ENCODE results near the gene UGT1A9. TPM values are rescaled to one million over a fixed set of nuclear protein-coding genes. Genes with fewer than 3 reads are reported as not detected.

Gene UGT1A9
- total and polyA plus RNA-seq, 8 donors: 0.73 to 7.0 (median 3.9) TPM; not detected in 5

GRCh38 chr2:233802132-233802815 is 130.6 kb downstream of the UGT1A9 start:
- 52 to 79% (median 60%) methylated on average over 2 to 3 of the region's 3 CpGs for WGBS, 5 donors
- peaks cover 0 to 15% (median 0%) of the 10 kb centered on the region in 3 donors for H3K27me3 ChIP-seq
- H3K4me1 ChIP-seq: no peaks in the 10 kb centered on the region
- H3K27ac ChIP-seq: no peak overlapping the region
- DNase-seq: peak in 1 of 2 donors; percentile 20
- no peaks in the 10 kb centered on the region for H3K9me3 ChIP-seq
- intact Hi-C loops (cut with DNase I; ENCODE audit: low total_unique reads): no loop called here
- no peak overlapping the region for H3K4me3 ChIP-seq
- TF ChIP-seq EP300 (IDR thresholded peaks at IDR 0.05): no peak
- TF ChIP-seq POLR2A (IDR thresholded peaks at IDR 0.05): no peak
- no peak for TF ChIP-seq CTCF (IDR thresholded peaks at IDR 0.05)
- TF ChIP-seq POLR2AphosphoS5 (IDR thresholded peaks at IDR 0.05): no peak
- H3K36me3 ChIP-seq: no peaks in the 10 kb centered on the region

GRCh38 chr2:233803292-233803911 is 131.7 kb downstream of the UGT1A9 start:
- H3K27me3 ChIP-seq: peaks cover 0 to 19% (median 0%) of the 10 kb centered on the region in 3 donors
- no peak for TF ChIP-seq POLR2A (IDR thresholded peaks at IDR 0.05)
- intact Hi-C loops (cut with DNase I; ENCODE audit: low total_unique reads): no loop called here
- WGBS, 5 donors: 63 to 79% (median 69%) methylated on average over 2 of the region's 2 CpGs
- no peaks in the 10 kb centered on the region for H3K9me3 ChIP-seq
- H3K36me3 ChIP-seq: no peaks in the 10 kb centered on the region
- H3K27ac ChIP-seq: no peak overlapping the region
- no peak overlapping the region for H3K4me3 ChIP-seq
- peak in 1 of 2 donors; percentile 10 for DNase-seq
- H3K4me1 ChIP-seq: no peaks in the 10 kb centered on the region

GRCh38 chr2:233803994-233804393 is 132.3 kb downstream of the UGT1A9 start:
- DNase-seq: peak in 1 of 2 donors; percentile 14
- H3K4me1 ChIP-seq: no peaks in the 10 kb centered on the region
- no peaks in the 10 kb centered on the region for H3K36me3 ChIP-seq
- TF ChIP-seq EP300 (IDR thresholded peaks at IDR 0.05): no peak
- TF ChIP-seq POLR2A (IDR thresholded peaks at IDR 0.05): no peak
- no peak for TF ChIP-seq POLR2AphosphoS5 (IDR thresholded peaks at IDR 0.05)
- no peak for TF ChIP-seq CTCF (IDR thresholded peaks at IDR 0.05)
- no peak overlapping the region for H3K27ac ChIP-seq
- no peak overlapping the region for H3K4me3 ChIP-seq
- intact Hi-C loops (cut with DNase I; ENCODE audit: low total_unique reads): no loop called here
- WGBS, 5 donors: 45 to 71% (median 64%) methylated on average over 1 to 8 of the region's 8 CpGs
- no peaks in the 10 kb centered on the region for H3K9me3 ChIP-seq
- H3K27me3 ChIP-seq: peaks cover 0 to 24% (median 5%) of the 10 kb centered on the region in 3 donors

GRCh38 chr2:233807215-233807865 is 135.6 kb downstream of the UGT1A9 start:
- Histone ChIP-seq H3K4me1 (no peaks in the 10 kb centered on the region), H3K27ac (no peak overlapping the region), H3K9me3 (no peaks in the 10 kb centered on the region), H3K36me3 (no peaks in the 10 kb centered on the region), H3K27me3 (peaks cover 0 to 24% (median 5%) of the 10 kb centered on the region in 3 donors), H3K4me3 (no peak overlapping the region)
- intact Hi-C loops (cut with DNase I; ENCODE audit: low total_unique reads): no loop called here
- WGBS, 5 donors: 68 to 74% (median 73%) methylated on average over 9 to 12 of the region's 12 CpGs
- DNase-seq: peak in 1 of 2 donors; percentile 17
- TF ChIP-seq POLR2AphosphoS5 (IDR thresholded peaks at IDR 0.05) (no peak), POLR2A (IDR thresholded peaks at IDR 0.05) (no peak), CTCF (IDR thresholded peaks at IDR 0.05) (no peak), EP300 (IDR thresholded peaks at IDR 0.05) (no peak)

Data from stomach (tissue), 9 donors.